Right lobe of liver (tissue), 6 donors: ENCODE results near the gene CYP1A1. TPM values are rescaled to one million over a fixed set of nuclear protein-coding genes. Genes with fewer than 3 reads are reported as not detected.

Source experiments
- ATAC-seq, 4 donors: fragments of 200-7000 bp; cut with Tn5 transposase; one replicate each; pipeline ENCODE4 v1.9.1; 2020; ENCODE audit warnings: mild to moderate bottlenecking in 4 of 4, moderate library complexity in 4 of 4
- DNase-seq, 3 donors: peaks; one replicate each; pipeline ENCODE4 v3.0.0-alpha.2; 2020
- H3K27ac ChIP-seq, 3 donors: fragments of 200-600 bp; one replicate each; pipeline ENCODE4 v1.8.0; 2022
- H3K27me3 ChIP-seq, 2 donors: fragments of 200-600 bp; one replicate each; pipeline ENCODE4 v1.8.0; 2022
- H3K36me3 ChIP-seq, 4 donors: fragments of 200-600 bp; sonication (generic) in 1 of 4; one replicate each; pipeline versions ENCODE4 v1.5.1 to v1.8.0; 2017 to 2022; ENCODE audit warnings: control low read depth in 1 of 4
- H3K4me1 ChIP-seq, 4 donors: fragments of 200-600 bp; sonication (generic) in 1 of 4; one replicate each; pipeline versions ENCODE4 v1.5.1 to v1.8.0; 2017 to 2022; ENCODE audit warnings: control low read depth in 1 of 4
- H3K4me3 ChIP-seq, 3 donors: fragments of 200-600 bp; one replicate each; pipeline ENCODE4 v1.8.0; 2022
- H3K9me3 ChIP-seq, 4 donors: fragments of 200-600 bp; sonication (generic) in 1 of 4; one replicate each; pipeline versions ENCODE4 v1.5.1 to v1.8.0; 2017 to 2022; ENCODE audit warnings: control low read depth in 1 of 4
- POLR2A ChIP-seq: fragments of 450-650 bp; IDR thresholded peaks from one replicate; pipeline ENCODE4 v1.6.1; 2017; ENCODE audit warnings: antibody characterized with exemption, mild to moderate bottlenecking
- WGBS: methylation state at CpG from one replicate; pipeline ENCODE4 v1.1.6; 2018; ENCODE audit warnings: low coverage, low lambda C conversion rate; ENCODE audit not compliant: insufficient coverage; ENCODE audit errors: missing lambda C conversion rate; 5-methylcytosine and 5-hydroxymethylcytosine counted together
- intact Hi-C, 2 donors: fragments of 100-400 bp; cut with DNase I; formaldehyde crosslinking; loops; one replicate each; pipeline versions ENCODE4 v1.11.2 to v1.14.1; 2022
- total RNA-seq, 6 experiments: library from RNA; depleted of rRNA in 2 of 6; stranded (reverse); fragments of >200 nt in 2 of 6; fragmentation: NEBNext Ultra II Directional in 3 of 6; extraction: Animal tissue kit (Norgen Biotek cat#: 25700) in 3 of 6; gene quantifications; one replicate each; pipeline versions ENCODE4 v1.1.0 to v1.2.4, GENCODE V29; 2016 to 2023
- TF ChIP-seq, protein P1 (sequence below), 4 donors: fragments of 200-600 bp in 3 of 4; fragments of 450-650 bp in 1 of 4; IDR thresholded peaks; one replicate each; pipeline versions ENCODE4 v1.5.1 to v1.8.0; 2016 to 2022; ENCODE audit warnings: antibody characterized with exemption in 4 of 4, mild to moderate bottlenecking in 2 of 4
- donor health status: DM: no; HTN: yes; CAD: no.
- donor health status: DM: no; HTN: no; CAD: no.
- donor health status: DM: no; HTN: no; CAD: no.
- donor health status: DM: no; HTN: yes; CAD: no.
- donor health status: DM: no; HTN: yes; CAD: no.

The CYP1A1 gene
- total RNA-seq, 6 experiments from 2014 or later = 0.31 to 12.5 (median 2.9) TPM

DNA sequence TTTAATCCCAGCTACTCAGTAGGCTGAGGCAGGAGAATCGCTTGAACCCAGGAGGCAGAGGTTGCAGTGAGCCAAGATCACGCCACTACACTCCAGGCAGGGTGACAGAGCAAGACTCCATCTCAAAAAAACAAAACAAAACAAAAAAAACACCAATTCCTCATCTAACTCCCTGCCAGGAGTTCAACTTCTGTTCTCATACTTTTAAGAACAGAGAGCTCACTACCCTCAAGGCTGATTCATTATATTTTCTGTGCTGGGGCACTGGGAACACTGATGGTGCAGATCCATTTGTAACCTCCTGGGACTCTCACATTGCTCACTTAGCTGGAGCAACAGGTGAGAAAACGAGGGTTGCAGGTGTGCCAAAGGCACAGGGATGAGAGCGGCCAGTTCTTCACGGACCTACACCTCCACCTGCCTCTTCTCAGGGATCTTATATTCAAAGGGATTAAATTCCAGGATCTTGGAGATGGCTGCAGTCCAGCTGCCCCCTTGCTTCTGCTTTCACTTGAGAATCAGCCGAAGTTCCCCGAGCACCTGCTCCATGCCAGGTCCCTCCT is 44.2 kb upstream of the CYP1A1 start:
- no peaks in the 10 kb centered on the region for H3K36me3 ChIP-seq
- H3K4me3 ChIP-seq = no peak overlapping the region
- peaks cover 0 to 4% (median 0%) of the 10 kb centered on the region in 4 donors for H3K4me1 ChIP-seq
- TF ChIP-seq, protein P1, sequence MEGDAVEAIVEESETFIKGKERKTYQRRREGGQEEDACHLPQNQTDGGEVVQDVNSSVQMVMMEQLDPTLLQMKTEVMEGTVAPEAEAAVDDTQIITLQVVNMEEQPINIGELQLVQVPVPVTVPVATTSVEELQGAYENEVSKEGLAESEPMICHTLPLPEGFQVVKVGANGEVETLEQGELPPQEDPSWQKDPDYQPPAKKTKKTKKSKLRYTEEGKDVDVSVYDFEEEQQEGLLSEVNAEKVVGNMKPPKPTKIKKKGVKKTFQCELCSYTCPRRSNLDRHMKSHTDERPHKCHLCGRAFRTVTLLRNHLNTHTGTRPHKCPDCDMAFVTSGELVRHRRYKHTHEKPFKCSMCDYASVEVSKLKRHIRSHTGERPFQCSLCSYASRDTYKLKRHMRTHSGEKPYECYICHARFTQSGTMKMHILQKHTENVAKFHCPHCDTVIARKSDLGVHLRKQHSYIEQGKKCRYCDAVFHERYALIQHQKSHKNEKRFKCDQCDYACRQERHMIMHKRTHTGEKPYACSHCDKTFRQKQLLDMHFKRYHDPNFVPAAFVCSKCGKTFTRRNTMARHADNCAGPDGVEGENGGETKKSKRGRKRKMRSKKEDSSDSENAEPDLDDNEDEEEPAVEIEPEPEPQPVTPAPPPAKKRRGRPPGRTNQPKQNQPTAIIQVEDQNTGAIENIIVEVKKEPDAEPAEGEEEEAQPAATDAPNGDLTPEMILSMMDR (IDR thresholded peaks at IDR 0.05) = no peak
- no peak for TF ChIP-seq POLR2A
- H3K27me3 ChIP-seq = no peaks in the 10 kb centered on the region
- no peak for ATAC-seq
- intact Hi-C loops = loop anchor here (2.0 to 5.0 kb wide), 2 partner anchors 135 to 137 kb away; no protein-coding TSS in a partner anchor
- no peak for DNase-seq
- WGBS = 51% methylated on average over 5 of the region's 7 CpGs
- no peaks in the 10 kb centered on the region for H3K9me3 ChIP-seq
- no peak overlapping the region for H3K27ac ChIP-seq

DNA sequence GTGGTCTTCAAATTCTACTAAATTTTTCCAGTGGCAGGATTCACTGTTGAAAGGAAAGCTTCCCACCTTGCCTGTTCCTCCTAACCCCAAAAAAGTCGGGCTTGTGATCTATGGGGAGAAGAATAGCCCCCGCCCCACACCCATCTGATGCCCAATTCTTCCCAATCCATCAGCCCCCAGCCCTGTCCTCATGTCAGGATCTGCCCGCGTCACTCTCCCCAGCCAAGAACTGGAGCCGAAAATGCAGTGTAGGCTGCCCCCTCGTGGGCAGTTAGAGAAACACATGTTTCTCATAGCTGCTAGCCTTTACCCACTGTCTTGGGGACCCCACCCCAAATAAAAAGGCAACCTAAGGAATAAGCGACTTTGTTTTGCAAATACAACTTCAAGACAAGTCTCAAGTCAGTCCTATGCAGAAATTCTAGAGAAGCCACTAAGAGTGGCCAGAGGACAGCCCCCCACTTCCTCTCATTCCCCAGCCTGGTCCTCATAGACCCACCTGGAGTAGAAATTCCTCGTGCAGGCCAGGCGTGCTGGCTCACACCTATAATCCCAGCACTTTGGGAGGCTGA is 43.5 kb upstream of the CYP1A1 start:
- intact Hi-C loops = loop anchor here (2.0 to 5.0 kb wide), 2 partner anchors 134 to 137 kb away; no protein-coding TSS in a partner anchor
- no peaks in the 10 kb centered on the region for H3K9me3 ChIP-seq
- WGBS = 0% methylated on average over 5 of the region's 9 CpGs
- H3K4me3 ChIP-seq = no peak overlapping the region
- H3K4me1 ChIP-seq = peaks cover 0 to 4% (median 0%) of the 10 kb centered on the region in 4 donors
- TF ChIP-seq, protein P1 (IDR thresholded peaks at IDR 0.05) = peak; percentile 71 to 89 (median 73)
- TF ChIP-seq POLR2A = no peak
- no peaks in the 10 kb centered on the region for H3K36me3 ChIP-seq
- DNase-seq = peak in 2 of 3 donors; percentile 67 to 72
- ATAC-seq = peak; percentile 68 to 75 (median 74)
- no peak overlapping the region for H3K27ac ChIP-seq
- H3K27me3 ChIP-seq = no peaks in the 10 kb centered on the region

DNA sequence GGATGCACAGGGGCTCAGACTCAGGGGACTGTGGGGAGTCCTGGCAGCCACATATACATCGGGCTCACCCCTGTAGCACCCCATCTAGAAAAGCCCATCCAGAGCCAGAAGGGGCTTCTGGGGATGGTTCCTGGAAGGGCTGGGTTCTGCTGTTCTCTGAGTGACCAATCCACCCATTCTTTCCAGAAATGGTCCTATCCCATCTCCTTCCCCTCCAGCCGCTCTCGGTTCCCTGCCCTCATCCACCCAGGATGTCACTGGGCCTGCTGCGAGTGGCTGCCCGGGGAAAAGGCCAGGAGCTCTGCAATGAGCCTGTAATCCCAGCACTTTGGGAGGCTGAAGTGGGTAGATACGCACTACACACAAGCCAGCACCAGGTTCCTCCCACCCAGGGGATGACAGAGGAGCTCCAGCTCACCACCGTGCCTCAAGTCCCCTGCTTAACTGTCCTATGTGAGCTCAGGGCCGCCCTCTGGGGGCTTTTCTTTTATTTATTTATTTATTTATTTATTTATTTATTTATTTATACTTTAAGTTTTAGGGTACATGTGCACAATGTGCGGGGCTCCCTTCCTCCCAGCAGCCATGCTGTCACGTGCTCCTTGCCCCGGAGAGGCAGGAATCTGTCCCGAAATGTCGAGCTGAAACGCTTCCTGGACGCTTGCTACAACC is 42.9 kb upstream of the CYP1A1 start:
- H3K27me3 ChIP-seq = no peaks in the 10 kb centered on the region
- peak in 1 of 3 donors; percentile 42 for DNase-seq
- no peaks in the 10 kb centered on the region for H3K9me3 ChIP-seq
- no peaks in the 10 kb centered on the region for H3K36me3 ChIP-seq
- H3K4me3 ChIP-seq = no peak overlapping the region
- H3K4me1 ChIP-seq = peaks cover 0 to 4% (median 0%) of the 10 kb centered on the region in 4 donors
- no peak for TF ChIP-seq POLR2A
- TF ChIP-seq, protein P1 (IDR thresholded peaks at IDR 0.05) = no peak
- 9% methylated on average over 10 of the region's 15 CpGs for WGBS
- H3K27ac ChIP-seq = no peak overlapping the region
- intact Hi-C loops = loop anchor here (2.0 to 5.0 kb wide), 2 partner anchors 133 to 136 kb away; no protein-coding TSS in a partner anchor
- ATAC-seq = no peak

DNA sequence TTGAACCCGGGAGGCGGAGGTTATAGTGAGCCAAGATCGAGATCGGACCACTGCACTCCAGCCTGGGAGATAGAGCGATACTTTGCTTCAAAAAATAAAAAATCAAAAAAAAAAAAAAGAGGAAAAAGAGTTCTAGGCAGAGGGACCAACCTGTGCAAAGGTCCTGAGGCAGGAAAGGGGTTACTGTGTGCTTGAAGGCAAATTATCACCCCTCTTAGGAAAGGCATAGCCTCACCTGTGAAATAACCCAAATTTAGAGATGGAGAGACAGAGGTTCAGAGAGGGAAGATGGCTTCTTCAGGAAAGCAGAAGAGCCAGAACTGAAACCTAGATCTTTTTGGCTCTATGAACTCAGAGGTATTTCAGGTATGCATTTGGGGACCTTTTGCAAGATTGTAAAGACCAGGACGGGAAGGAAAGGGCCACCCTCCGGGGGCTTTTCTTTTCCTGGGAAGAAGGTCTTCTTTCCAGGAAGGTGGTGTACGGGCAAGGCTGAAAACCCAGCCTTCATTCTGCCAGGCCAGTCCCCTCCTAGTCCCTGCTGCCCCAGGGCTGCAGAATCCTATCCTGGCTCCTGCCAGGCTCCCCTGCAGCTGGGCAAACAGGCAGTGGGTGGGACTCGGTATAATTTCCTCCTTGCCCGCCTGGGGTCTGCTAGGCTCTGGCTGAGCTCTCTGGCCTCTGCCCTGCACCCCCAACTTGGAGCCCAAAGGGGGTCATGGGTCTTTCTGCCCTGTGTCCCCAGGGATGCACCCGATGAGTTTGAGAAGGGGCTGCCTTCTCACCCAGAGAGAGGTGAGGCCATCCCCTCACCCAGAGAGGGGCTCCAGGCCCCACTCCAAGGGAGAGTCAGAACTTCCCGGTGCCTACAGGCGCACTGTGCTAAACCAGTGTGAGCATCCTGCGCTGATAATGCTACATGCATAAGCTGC is 42.1 kb upstream of the CYP1A1 start:
- DNase-seq (no peak), ATAC-seq (no peak)
- no peaks in the 10 kb centered on the region for H3K36me3 ChIP-seq
- no peak for TF ChIP-seq POLR2A
- TF ChIP-seq, protein P1 (IDR thresholded peaks at IDR 0.05) = no peak
- intact Hi-C loops = loop anchor here (2.0 to 5.0 kb wide), 2 partner anchors 133 to 135 kb away; no protein-coding TSS in a partner anchor
- no peak overlapping the region for H3K27ac ChIP-seq
- H3K27me3 ChIP-seq = no peaks in the 10 kb centered on the region
- H3K4me1 ChIP-seq = peaks cover 0 to 4% (median 0%) of the 10 kb centered on the region in 4 donors
- H3K4me3 ChIP-seq = no peak overlapping the region
- 80% methylated on average over 13 of the region's 14 CpGs for WGBS
- H3K9me3 ChIP-seq = no peaks in the 10 kb centered on the region
